ENCODE results near the gene ARHGEF9.
"Not testable (repeated sequence)": the region's sequence is repeated elsewhere in the genome, so short reads cannot be mapped to it uniquely, and the experiment has no call there.

The ARHGEF9 gene

DNA sequence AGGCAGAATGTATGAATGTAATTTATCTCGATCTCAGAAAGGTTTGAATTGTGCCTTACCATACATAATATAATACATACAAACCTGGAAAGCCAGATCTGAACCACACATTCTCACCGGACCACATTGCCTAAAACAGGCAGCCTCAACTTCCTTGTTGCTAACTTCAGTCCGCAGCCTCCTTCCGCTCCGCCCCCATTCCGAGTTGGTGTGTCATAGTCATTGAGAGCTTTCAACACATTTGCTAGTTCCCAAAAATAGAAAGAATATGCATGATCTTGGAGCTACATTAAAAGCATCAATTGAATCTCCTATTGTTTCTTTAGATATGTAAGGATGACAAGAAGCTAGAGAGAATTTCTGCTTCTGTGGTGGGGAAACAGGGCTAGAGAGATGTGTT lies 127.2 kb downstream of the ARHGEF9 start:
- DNase-seq = peak; percentile 92

DNA sequence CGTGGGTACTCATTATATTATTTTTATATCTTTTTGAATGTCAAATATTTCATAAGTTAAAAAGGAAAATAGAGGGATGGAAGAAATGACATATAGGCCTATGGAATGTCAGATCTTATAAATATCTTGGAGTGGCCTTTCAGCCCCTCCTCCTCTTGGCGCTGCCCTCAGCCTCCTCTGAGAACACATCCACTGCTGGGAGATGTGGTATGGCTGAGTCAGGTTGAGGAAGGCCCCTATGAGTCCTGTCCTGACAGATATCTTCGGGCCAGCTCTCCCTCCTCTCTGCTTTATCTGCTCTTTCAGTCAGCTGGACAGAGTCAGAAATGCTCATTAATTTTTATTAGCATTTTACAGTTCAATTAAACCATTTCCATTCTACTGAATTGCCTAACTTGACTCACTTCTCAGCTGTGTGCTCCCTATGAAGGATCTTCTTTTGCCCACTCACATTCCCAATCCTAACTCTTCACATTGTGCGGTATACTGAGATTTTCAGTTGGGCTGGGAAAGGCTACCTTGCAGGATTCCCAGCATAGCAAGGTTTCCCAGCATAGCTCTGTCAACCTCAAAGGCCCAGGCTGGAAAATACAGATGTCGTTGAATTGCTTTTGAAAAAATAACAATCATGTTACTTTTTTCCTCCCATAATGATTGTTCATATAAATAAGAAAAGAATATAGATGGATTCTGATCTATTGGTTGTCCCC lies 128.0 kb downstream of the ARHGEF9 start:
- peak; percentile 91 for DNase-seq

DNA sequence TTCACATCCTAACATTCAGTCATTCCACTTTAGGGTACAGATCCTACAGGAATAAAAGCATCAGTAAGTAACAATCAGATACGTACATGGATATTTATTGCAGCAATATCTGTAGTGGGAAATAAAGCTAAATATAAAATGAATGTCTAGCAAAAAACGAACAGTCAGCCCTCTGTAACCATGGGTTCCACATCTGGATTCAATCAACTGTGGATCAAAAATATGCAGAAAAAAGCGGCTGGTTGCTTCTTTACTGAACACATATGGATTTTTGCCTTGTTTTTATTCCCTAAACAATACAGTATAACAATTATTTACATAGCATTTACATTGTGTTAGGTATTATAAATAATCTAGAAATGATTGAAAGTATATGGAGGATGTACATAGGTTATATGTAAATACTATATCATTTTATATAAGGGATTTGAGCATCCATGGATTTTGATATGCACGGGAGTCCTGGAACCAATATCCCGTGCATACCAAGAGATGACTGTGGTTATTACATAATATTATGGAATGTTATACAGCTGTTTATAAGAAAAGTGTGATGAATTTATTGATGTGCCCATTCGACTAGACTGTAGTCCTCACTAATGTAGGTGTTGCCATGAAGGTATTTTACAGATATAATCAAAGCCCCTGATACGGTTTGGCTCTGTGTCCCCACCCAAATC lies 132.8 kb downstream of the ARHGEF9 start:
- DNase-seq = peak; percentile 82

DNA sequence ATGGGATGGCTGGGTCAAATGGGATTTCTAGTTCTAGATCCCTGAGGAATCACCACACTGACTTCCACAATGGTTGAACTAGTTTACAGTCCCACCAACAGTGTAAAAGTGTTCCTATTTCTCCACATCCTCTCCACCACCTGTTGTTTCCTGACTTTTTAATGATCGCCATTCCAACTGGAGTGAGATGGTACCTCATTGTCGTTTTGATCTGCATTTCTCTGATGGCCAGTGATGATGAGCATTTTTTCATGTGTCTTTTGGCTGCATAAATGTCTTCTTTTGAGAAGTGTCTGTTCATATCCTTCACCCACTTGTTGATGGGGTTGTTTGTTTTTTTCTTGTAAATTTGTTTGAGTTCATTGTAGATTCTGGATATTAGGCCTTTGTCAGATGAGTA lies 139.3 kb downstream of the ARHGEF9 start:
- DNase-seq = not testable (repeated sequence)

DNA sequence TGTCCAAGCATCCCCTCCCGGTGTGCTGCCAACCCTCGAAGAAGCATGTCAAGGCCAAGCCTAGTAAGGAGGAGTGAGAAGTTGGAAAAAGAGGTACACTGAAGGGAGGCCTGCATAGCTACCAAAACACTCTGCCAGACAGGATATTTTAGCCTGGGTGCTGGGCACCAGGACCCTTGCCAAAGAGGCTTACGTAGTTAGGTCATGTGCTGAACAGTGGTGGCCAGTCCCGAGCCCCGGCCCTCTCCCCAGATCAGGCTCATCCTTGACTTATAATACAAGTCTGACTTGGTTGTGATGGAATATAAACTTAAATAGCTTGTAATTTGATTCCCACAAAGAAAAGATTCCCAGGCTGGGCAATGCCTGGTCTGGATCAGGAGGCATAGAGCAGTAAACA lies 149.3 kb downstream of the ARHGEF9 start:
- DNase-seq = no peak

DNA sequence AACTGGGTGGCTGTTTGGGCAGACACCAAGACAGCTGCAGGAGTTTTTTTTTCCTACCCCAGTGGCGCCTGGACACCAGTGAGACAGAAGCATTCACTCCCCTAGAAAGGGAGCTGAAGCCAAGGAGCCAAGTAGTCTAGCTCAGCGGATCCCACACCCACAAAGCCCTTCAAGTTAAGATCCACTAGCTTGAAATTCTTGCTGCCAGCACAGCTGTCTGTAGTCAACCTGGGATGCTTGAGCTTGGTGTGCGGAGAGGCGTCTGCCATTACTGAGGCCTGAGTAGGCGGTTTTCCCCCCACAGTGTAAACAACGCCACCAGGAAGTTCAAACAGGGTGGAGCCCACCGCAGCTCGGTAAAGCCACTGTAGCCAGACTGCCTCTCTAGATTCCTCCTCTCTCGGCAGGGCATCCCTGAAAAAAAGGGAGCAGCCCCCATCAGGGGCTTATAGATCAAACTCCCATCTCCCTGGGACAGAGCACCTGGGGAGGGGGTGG lies 171.4 kb downstream of the ARHGEF9 start:
- DNase-seq = no peak

DNA sequence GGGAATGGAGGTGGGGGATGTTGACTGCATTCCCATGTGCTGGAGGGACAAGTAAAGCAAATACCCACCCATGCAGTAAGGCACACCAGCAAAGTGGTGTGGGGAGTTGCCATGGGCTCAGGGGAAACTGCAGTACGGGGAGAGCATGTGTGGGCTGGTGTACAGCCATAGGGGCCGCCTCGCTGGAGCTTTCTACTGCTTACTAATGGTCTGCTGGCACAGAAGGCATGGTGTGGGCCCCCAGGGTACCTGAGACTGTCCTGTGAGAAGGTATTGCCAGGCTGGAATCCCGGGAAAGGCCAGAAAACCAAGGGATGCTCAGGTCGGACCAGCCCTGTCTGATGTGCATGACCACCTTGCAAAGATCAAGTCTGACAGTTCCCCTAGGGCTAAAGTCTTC lies 199.1 kb downstream of the ARHGEF9 start:
- DNase-seq = no peak
